K562 (cell line): ENCODE results near the gene UTP4. TPM values are rescaled to one million over a fixed set of nuclear protein-coding genes. Genes with fewer than 3 reads are reported as not detected.

Experiments used
- CBFA2T2 ChIP-seq: fragments of 450-650 bp; conservative IDR thresholded peaks from 2 replicates; pipeline ENCODE4 v1.6.1; 2017; ENCODE audit warnings: mild to moderate bottlenecking
- CBX1 ChIP-seq: sonication (generic); IDR thresholded peaks from 2 replicates; pipeline ENCODE4 v1.6.1; 2016; ENCODE audit warnings: antibody characterized with exemption, low read depth, mild to moderate bottlenecking
- CBX3 ChIP-seq, 2 experiments: IDR thresholded peaks; 1 replicate in 1 of 2; 2 replicates in 1 of 2; pipeline ENCODE4 v1.6.1; 2012; ENCODE audit warnings: inconsistent platforms in 2 of 2, low read length in 2 of 2, borderline replicate concordance in 1 of 2, control low read depth in 1 of 2
- GATAD2B ChIP-seq: fragments of 450-650 bp; IDR thresholded peaks from 2 replicates; pipeline ENCODE4 v1.6.1; 2017; ENCODE audit warnings: mild to moderate bottlenecking, borderline replicate concordance
- GTF2A2 ChIP-seq: IDR thresholded peaks from 2 replicates; pipeline ENCODE4 v1.6.1; 2016; ENCODE audit warnings: mild to moderate bottlenecking, missing genetic modification characterization, missing compliant biosample characterization
- MAFG ChIP-seq: fragments of 450-650 bp; conservative IDR thresholded peaks from 2 replicates; pipeline ENCODE4 v1.6.1; 2016; ENCODE audit warnings: missing genetic modification characterization, missing compliant biosample characterization
- MAZ ChIP-seq, 2 experiments: fragments of 450-650 bp in 1 of 2; sonication (generic) in 1 of 2; formaldehyde crosslinking; IDR thresholded peaks in 1 of 2; conservative IDR thresholded peaks in 1 of 2; 2 replicates each; pipeline versions ENCODE4 v1.4.0 to v1.5.0; 2020; ENCODE audit warnings: mild to moderate bottlenecking in 1 of 2, missing genetic modification reagents in 1 of 2
- MCM5 ChIP-seq: fragments of 450-650 bp; IDR thresholded peaks from 2 replicates; pipeline ENCODE4 v1.6.1; 2016; ENCODE audit warnings: low read depth
- PCBP1 ChIP-seq: fragments of 200-400 bp; formaldehyde crosslinking; IDR thresholded peaks from 2 replicates; pipeline ENCODE4 v1.6.1; 2018; ENCODE audit warnings: mild to moderate bottlenecking, low read depth, low read length; ENCODE audit not compliant: poor library complexity, severe bottlenecking
- RBM39 ChIP-seq: fragments of 200-400 bp; formaldehyde crosslinking; optimal IDR thresholded peaks from 2 replicates; pipeline ENCODE3; 2018; ENCODE audit warnings: low read depth, low read length
- SMAD3 ChIP-seq: fragments of 450-650 bp; formaldehyde crosslinking; conservative IDR thresholded peaks from 2 replicates; pipeline ENCODE4 v1.4.0; 2020; ENCODE audit warnings: mild to moderate bottlenecking
- SMARCC2 ChIP-seq: fragments of 450-650 bp; IDR thresholded peaks from 2 replicates; pipeline ENCODE4 v1.6.1; 2017; ENCODE audit warnings: antibody characterized with exemption, moderate library complexity, mild to moderate bottlenecking, low read depth
- SMC3 ChIP-seq: conservative IDR thresholded peaks from 2 replicates; pipeline ENCODE4 v1.6.1; 2011; ENCODE audit warnings: low read depth, low read length, improper control_type of control experiment; ENCODE audit not compliant: insufficient read depth
- WHSC1 ChIP-seq: IDR thresholded peaks from one replicate; pipeline ENCODE4 v1.6.1; 2012; ENCODE audit warnings: low read length, control low read depth, inconsistent platforms
- XRCC4 ChIP-seq: IDR thresholded peaks from one replicate; pipeline ENCODE4 v1.6.1; 2011; ENCODE audit not compliant: insufficient read depth, insufficient read length; ENCODE audit errors: extremely low read depth
- ZBTB1 ChIP-seq: sonication (generic); formaldehyde crosslinking; IDR thresholded peaks from 2 replicates; pipeline ENCODE4 v1.8.1; 2023; ENCODE audit warnings: missing genetic modification reagents, low read depth, mild to moderate bottlenecking, borderline replicate concordance
- ZNF12 ChIP-seq: sonication (generic); formaldehyde crosslinking; IDR thresholded peaks from 2 replicates; pipeline ENCODE4 v1.4.0; 2020; ENCODE audit warnings: mild to moderate bottlenecking, missing genetic modification reagents
- ZNF24 ChIP-seq: fragments of 450-650 bp; IDR thresholded peaks from 2 replicates; pipeline ENCODE4 v1.6.1; 2016
- ZNF316 ChIP-seq: fragments of 450-650 bp; IDR thresholded peaks from 2 replicates; pipeline ENCODE4 v1.6.1; 2016
- ZZZ3 ChIP-seq: fragments of 450-650 bp; IDR thresholded peaks from 2 replicates; pipeline ENCODE4 v1.6.1; 2016; ENCODE audit warnings: antibody characterized with exemption, mild to moderate bottlenecking, moderate library complexity
- polyA plus RNA-seq, 8 experiments: library from polyadenylated mRNA; depleted of rRNA in 4 of 8; stranded (reverse) in 5 of 8; unstranded in 3 of 8; fragments of >200 nt; fragmentation: Nextera tagmentation in 2 of 8; fragmentation: Illumina TruSeq in 1 of 8; extraction: Ambion mirVana in 2 of 8; extraction: Trizol in 1 of 8; gene quantifications; 2 replicates each; pipeline versions ENCODE4 v1.2.1 to v1.2.3, GENCODE V29; 2011 to 2014; ENCODE audit warnings: inconsistent platforms in 1 of 8, missing spikeins in 1 of 8
- total RNA-seq, 7 experiments: library from RNA; depleted of rRNA in 6 of 7; stranded (reverse); fragments of >200 nt in 6 of 7; fragmentation: Illumina TruSeq in 2 of 7; extraction: Trizol in 2 of 7; gene quantifications; 2 replicates each; pipeline versions ENCODE4 v1.2.1 to v1.2.3, GENCODE V29; 2011 to 2021; ENCODE audit warnings: low replicate concordance in 1 of 7
- TF ChIP-seq, protein P1 (sequence below): sonication (generic); formaldehyde crosslinking; IDR thresholded peaks from 2 replicates; pipeline ENCODE4 v1.8.1; 2022; ENCODE audit warnings: missing genetic modification reagents
- TF ChIP-seq, protein P2 (sequence below): conservative IDR thresholded peaks from 2 replicates; pipeline ENCODE4 v1.6.1; 2011; ENCODE audit warnings: low read depth, mild to moderate bottlenecking, low read length; ENCODE audit not compliant: control insufficient read depth
- TF ChIP-seq, protein P3 (sequence below): fragments of 250-450 bp; sonication (Bioruptor Pico); IDR thresholded peaks from 2 replicates; pipeline ENCODE4 v1.4.0; 2020; ENCODE audit warnings: mild to moderate bottlenecking

The UTP4 gene
- total and polyA plus RNA-seq, 9 of the 15 experiments (the other 6 are each of a cell fraction or from before 2014, with no cell fraction given): 46.1 to 203 (median 145) TPM

DNA sequence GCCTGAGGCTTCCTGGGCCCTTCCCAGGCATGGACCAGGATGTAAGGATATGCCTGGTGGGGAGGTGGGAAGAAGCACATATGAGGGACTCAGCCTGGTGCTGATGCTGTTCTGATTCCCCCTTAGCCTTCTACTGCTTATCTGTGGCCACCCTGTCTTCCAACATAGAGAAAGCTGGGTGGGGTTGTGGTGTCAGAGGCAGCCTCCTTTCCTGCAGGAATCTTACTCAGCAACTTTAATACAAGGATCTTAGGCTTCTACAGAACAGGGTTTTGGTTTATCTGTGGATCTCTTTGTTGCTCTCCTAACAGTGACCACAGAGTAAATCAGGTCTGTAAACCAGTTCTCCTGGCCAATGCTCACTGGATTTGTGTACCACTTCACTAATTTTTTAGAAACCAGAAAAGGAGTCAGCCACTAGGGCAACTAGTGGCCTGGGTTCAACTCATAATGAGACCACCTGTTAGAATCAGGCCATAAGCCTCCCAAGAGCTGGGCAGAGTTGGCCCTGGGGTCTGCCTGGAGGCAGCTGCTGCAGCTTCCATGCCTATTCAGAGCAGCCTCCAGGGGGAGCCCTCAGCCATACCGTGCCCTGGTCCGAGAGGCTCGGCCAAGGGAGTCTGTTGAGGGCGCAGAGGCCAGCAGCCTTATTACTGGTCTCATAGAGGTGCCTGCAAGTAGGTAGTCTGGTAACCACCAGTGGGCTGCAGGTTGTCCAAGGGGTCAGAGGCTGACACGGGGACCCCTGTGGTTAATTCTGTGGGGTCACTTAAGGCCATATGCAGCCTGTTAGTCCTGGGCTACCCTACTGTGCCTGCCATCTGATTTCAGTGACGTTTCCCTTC lies 19.9 kb upstream of the UTP4 start (continued):
- TF ChIP-seq SMARCC2: no peak
- TF ChIP-seq ZNF24: no peak
- TF ChIP-seq RBM39: no peak
- TF ChIP-seq ZNF12: no peak
- TF ChIP-seq ZZZ3: no peak
- no peak for TF ChIP-seq GATAD2B
- TF ChIP-seq CBX1: no peak
- TF ChIP-seq, protein P1, sequence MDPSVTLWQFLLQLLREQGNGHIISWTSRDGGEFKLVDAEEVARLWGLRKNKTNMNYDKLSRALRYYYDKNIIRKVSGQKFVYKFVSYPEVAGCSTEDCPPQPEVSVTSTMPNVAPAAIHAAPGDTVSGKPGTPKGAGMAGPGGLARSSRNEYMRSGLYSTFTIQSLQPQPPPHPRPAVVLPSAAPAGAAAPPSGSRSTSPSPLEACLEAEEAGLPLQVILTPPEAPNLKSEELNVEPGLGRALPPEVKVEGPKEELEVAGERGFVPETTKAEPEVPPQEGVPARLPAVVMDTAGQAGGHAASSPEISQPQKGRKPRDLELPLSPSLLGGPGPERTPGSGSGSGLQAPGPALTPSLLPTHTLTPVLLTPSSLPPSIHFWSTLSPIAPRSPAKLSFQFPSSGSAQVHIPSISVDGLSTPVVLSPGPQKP (CRISPR knock-in tag): no peak
- peak; percentile 46; the same call in 1 of the 2 replicates for TF ChIP-seq MAFG (tag)
- TF ChIP-seq SMC3: peak; percentile 54; the same call in 1 of the 2 replicates
- TF ChIP-seq, protein P2, sequence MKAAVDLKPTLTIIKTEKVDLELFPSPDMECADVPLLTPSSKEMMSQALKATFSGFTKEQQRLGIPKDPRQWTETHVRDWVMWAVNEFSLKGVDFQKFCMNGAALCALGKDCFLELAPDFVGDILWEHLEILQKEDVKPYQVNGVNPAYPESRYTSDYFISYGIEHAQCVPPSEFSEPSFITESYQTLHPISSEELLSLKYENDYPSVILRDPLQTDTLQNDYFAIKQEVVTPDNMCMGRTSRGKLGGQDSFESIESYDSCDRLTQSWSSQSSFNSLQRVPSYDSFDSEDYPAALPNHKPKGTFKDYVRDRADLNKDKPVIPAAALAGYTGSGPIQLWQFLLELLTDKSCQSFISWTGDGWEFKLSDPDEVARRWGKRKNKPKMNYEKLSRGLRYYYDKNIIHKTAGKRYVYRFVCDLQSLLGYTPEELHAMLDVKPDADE: 0 out of 2 replicates have a peak, but pooled peaks have one; percentile 34
- TF ChIP-seq SMAD3 (CRISPR knock-in tag): no peak
- TF ChIP-seq WHSC1: no peak
- TF ChIP-seq MAZ (CRISPR knock-in tag; conservative IDR thresholded peaks at IDR 0.05 in 1 of 2, IDR thresholded peaks at IDR 0.05 in 1 of 2): peak in 1 of 2 experiments; percentile 50; a peak in 2 of 4 replicates
- peak; percentile 50 for TF ChIP-seq ZNF316
- no peak for TF ChIP-seq CBFA2T2
- TF ChIP-seq XRCC4: no peak
- no peak for TF ChIP-seq PCBP1
- no peak for TF ChIP-seq CBX3 (IDR thresholded peaks at IDR 0.05; ENCODE audit: borderline replicate concordance in 1 of 2, low read length in 2 of 2)
- TF ChIP-seq, protein P3, sequence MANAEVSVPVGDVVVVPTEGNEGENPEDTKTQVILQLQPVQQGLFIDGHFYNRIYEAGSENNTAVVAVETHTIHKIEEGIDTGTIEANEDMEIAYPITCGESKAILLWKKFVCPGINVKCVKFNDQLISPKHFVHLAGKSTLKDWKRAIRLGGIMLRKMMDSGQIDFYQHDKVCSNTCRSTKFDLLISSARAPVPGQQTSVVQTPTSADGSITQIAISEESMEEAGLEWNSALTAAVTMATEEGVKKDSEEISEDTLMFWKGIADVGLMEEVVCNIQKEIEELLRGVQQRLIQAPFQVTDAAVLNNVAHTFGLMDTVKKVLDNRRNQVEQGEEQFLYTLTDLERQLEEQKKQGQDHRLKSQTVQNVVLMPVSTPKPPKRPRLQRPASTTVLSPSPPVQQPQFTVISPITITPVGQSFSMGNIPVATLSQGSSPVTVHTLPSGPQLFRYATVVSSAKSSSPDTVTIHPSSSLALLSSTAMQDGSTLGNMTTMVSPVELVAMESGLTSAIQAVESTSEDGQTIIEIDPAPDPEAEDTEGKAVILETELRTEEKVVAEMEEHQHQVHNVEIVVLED (CRISPR knock-in tag): no peak
- TF ChIP-seq ZBTB1 (CRISPR knock-in tag): no peak
- no peak for TF ChIP-seq MCM5
- no peak for TF ChIP-seq GTF2A2 (tag)
